Left kidney (tissue), 8 donors: ENCODE results near the gene RGL2. TPM values are rescaled to one million over a fixed set of nuclear protein-coding genes. Genes with fewer than 3 reads are reported as not detected.
"Not testable (repeated sequence)": the region's sequence is repeated elsewhere in the genome, so short reads cannot be mapped to it uniquely, and the experiment has no call there.

Experiments used
- DNase-seq: peaks from one replicate; pipeline ENCODE4 v3.0.0-alpha.2; 2013
- long read RNA-seq, 8 donors: transcript quantifications; one replicate each; lab custom pipeline, GENCODE V29; 2026
- polyA plus RNA-seq: library from polyadenylated mRNA; unstranded; fragments of 120-200 nt; gene quantifications from one replicate; pipeline ENCODE4 v1.2.1, GENCODE V29; 2013; ENCODE audit not compliant: insufficient read length

RGL2 gene
- polyA plus RNA-seq, result 119 TPM
- long read RNA-seq, donor 1, transcript RGL2-247 (18 exons, 3,278 nt), result major isoform, 5 of 15 reads
- long read RNA-seq, donor 1, partial matches to known transcripts, result 5 of 15 reads
- long read RNA-seq, donor 1, other reads (novel, unspliced or antisense), result 0 of 15 reads
- long read RNA-seq, donor 2, partial matches to known transcripts, result 0 of 3 reads
- long read RNA-seq, donor 2, other reads (novel, unspliced or antisense), result 0 of 3 reads
- long read RNA-seq, donor 3, partial matches to known transcripts, result 0 of 3 reads
- long read RNA-seq, donor 3, other reads (novel, unspliced or antisense), result 0 of 3 reads
- long read RNA-seq, donor 4, result 0 reads
- long read RNA-seq, donor 5, transcript RGL2-247 (18 exons, 3,278 nt), result major isoform, 5 of 21 reads
- long read RNA-seq, donor 5, partial matches to known transcripts, result 13 of 21 reads
- long read RNA-seq, donor 5, other reads (novel, unspliced or antisense), result 0 of 21 reads
- long read RNA-seq, donor 6, partial matches to known transcripts, result 0 of 3 reads
- long read RNA-seq, donor 6, other reads (novel, unspliced or antisense), result 0 of 3 reads
- long read RNA-seq, donor 7, transcript RGL2-247 (18 exons, 3,278 nt), result major isoform, 8 of 9 reads
- long read RNA-seq, donor 7, partial matches to known transcripts, result 0 of 9 reads
- long read RNA-seq, donor 7, other reads (novel, unspliced or antisense), result 0 of 9 reads
- long read RNA-seq, donor 8, partial matches to known transcripts, result 0 of 3 reads
- long read RNA-seq, donor 8, other reads (novel, unspliced or antisense), result 0 of 3 reads

- DNase-seq, result peak; percentile 62
Measured at GRCh38 chr6:33298773-33299236, at the start of gene RGL2. Gene RGL2, minus strand, starts transcription at chr6:33298942. Its CDS starts 332 bp downstream, at chr6:33298610.

- no peak for DNase-seq
Measured at GRCh38 chr6:33347816-33348215, 49.1 kb upstream of the RGL2 start.

- not testable (repeated sequence) for DNase-seq
Measured at GRCh38 chr6:33346972-33347371, 48.2 kb upstream of the RGL2 start.

GRCh38 chr6:33344701-33345697 lies 46.3 kb upstream of the RGL2 start:
- peak; percentile 68 for DNase-seq

- DNase-seq, result no peak
Measured at GRCh38 chr6:33343953-33344611, 45.3 kb upstream of the RGL2 start.

- DNase-seq, result not testable (repeated sequence)
Measured at GRCh38 chr6:33343606-33343952, 44.8 kb upstream of the RGL2 start.

- DNase-seq, result no peak
Measured at GRCh38 chr6:33339193-33339592, 40.5 kb upstream of the RGL2 start.

GRCh38 chr6:33336495-33336894 lies 37.8 kb upstream of the RGL2 start:
- no peak for DNase-seq

GRCh38 chr6:33335916-33336315 lies 37.2 kb upstream of the RGL2 start:
- DNase-seq, result no peak

GRCh38 chr6:33333666-33334065 lies 34.9 kb upstream of the RGL2 start:
- DNase-seq, result no peak

- no peak for DNase-seq
Measured at GRCh38 chr6:33330736-33331135, 32.0 kb upstream of the RGL2 start.

- no peak for DNase-seq
Measured at GRCh38 chr6:33329058-33329457, 30.3 kb upstream of the RGL2 start.

GRCh38 chr6:33324125-33324524 lies 25.4 kb upstream of the RGL2 start:
- DNase-seq, result no peak

- DNase-seq, result no peak
Measured at GRCh38 chr6:33323623-33323948, 24.8 kb upstream of the RGL2 start.

- DNase-seq, result no peak
Measured at GRCh38 chr6:33321227-33321626, 22.5 kb upstream of the RGL2 start.

GRCh38 chr6:33320315-33321181 lies 21.8 kb upstream of the RGL2 start:
- DNase-seq, result no peak

GRCh38 chr6:33319939-33320314 lies 21.2 kb upstream of the RGL2 start:
- DNase-seq, result no peak

GRCh38 chr6:33318426-33319073 lies 19.8 kb upstream of the RGL2 start:
- no peak for DNase-seq

GRCh38 chr6:33317669-33318425 lies 19.1 kb upstream of the RGL2 start, which contains the start of gene ZBTB22:
Gene ZBTB22, minus strand, starts transcription at chr6:33317744. Its CDS starts 828 bp downstream, at chr6:33316916.
- DNase-seq, result peak; percentile 100
